IMR-90 (cell line): Measurements from ENCODE around the gene BLOC1S5.

ENCODE experiments used
- BHLHE40 ChIP-seq: fragments of 150-350 bp; IDR thresholded peaks from 2 replicates; pipeline ENCODE4 v1.6.1; 2016; ENCODE audit warnings: mild to moderate bottlenecking, low read depth, low read length
- CEBPB ChIP-seq: IDR thresholded peaks from 2 replicates; pipeline ENCODE4 v1.6.1; 2012; ENCODE audit warnings: low read depth, low read length, improper control_type of control experiment
- NFE2L2 ChIP-seq: fragments of 150-350 bp; IDR thresholded peaks from 2 replicates; pipeline ENCODE4 v1.6.1; 2016; ENCODE audit warnings: low read depth, mild to moderate bottlenecking, low read length
- POLR2A ChIP-seq: IDR thresholded peaks from 2 replicates; pipeline ENCODE4 v1.6.1; 2012; ENCODE audit warnings: mild to moderate bottlenecking, low read depth, low read length
- RAD21 ChIP-seq: IDR thresholded peaks from 2 replicates; pipeline ENCODE4 v1.6.1; 2012; ENCODE audit warnings: low read length, improper control_type of control experiment
- TF ChIP-seq, protein P1 (sequence below): fragments of 150-350 bp; IDR thresholded peaks from 2 replicates; pipeline ENCODE4 v1.6.1; 2016; ENCODE audit warnings: low read depth, mild to moderate bottlenecking, low read length, moderate library complexity, borderline replicate concordance
- TF ChIP-seq, protein P2 (sequence below): conservative IDR thresholded peaks from 2 replicates; pipeline ENCODE4 v1.5.1; 2012; ENCODE audit warnings: mild to moderate bottlenecking, low read depth, low read length, improper control_type of control experiment

DNA sequence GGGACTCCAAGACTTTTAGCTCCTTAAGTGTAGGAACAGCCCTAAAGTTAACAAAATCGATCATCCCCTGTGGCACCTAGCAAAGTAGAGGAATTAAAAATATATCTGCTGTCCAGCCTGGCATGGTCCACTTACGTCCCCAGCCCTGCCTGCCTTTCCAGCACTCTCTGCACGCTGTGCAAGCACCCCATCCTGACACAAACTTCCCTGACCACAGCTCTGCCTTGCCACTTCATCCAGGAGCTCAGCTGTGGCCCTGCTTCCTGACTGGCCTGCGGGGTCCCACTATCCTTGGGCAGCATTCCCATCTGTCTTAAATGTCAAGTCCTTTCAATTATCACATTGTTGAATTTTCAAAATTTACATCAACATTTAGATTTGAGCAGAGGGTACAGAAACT lies 39.0 kb downstream of the BLOC1S5 start:
- TF ChIP-seq, protein P1, sequence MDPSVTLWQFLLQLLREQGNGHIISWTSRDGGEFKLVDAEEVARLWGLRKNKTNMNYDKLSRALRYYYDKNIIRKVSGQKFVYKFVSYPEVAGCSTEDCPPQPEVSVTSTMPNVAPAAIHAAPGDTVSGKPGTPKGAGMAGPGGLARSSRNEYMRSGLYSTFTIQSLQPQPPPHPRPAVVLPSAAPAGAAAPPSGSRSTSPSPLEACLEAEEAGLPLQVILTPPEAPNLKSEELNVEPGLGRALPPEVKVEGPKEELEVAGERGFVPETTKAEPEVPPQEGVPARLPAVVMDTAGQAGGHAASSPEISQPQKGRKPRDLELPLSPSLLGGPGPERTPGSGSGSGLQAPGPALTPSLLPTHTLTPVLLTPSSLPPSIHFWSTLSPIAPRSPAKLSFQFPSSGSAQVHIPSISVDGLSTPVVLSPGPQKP: no peak
- TF ChIP-seq POLR2A (no peak), RAD21 (no peak), CEBPB (no peak), NFE2L2 (no peak), BHLHE40 (no peak)
- TF ChIP-seq, protein P2, sequence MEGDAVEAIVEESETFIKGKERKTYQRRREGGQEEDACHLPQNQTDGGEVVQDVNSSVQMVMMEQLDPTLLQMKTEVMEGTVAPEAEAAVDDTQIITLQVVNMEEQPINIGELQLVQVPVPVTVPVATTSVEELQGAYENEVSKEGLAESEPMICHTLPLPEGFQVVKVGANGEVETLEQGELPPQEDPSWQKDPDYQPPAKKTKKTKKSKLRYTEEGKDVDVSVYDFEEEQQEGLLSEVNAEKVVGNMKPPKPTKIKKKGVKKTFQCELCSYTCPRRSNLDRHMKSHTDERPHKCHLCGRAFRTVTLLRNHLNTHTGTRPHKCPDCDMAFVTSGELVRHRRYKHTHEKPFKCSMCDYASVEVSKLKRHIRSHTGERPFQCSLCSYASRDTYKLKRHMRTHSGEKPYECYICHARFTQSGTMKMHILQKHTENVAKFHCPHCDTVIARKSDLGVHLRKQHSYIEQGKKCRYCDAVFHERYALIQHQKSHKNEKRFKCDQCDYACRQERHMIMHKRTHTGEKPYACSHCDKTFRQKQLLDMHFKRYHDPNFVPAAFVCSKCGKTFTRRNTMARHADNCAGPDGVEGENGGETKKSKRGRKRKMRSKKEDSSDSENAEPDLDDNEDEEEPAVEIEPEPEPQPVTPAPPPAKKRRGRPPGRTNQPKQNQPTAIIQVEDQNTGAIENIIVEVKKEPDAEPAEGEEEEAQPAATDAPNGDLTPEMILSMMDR: no peak
